HG02973 (cell line): ENCODE results near the gene ETFA.

Source experiments
- ATAC-seq: cut with Tn5 transposase; IDR thresholded peaks from one replicate; pipeline ENCODE4 v1.9.1; 2021; ENCODE audit warnings: moderate library complexity; ENCODE audit not compliant: unreplicated experiment

The ETFA gene

DNA sequence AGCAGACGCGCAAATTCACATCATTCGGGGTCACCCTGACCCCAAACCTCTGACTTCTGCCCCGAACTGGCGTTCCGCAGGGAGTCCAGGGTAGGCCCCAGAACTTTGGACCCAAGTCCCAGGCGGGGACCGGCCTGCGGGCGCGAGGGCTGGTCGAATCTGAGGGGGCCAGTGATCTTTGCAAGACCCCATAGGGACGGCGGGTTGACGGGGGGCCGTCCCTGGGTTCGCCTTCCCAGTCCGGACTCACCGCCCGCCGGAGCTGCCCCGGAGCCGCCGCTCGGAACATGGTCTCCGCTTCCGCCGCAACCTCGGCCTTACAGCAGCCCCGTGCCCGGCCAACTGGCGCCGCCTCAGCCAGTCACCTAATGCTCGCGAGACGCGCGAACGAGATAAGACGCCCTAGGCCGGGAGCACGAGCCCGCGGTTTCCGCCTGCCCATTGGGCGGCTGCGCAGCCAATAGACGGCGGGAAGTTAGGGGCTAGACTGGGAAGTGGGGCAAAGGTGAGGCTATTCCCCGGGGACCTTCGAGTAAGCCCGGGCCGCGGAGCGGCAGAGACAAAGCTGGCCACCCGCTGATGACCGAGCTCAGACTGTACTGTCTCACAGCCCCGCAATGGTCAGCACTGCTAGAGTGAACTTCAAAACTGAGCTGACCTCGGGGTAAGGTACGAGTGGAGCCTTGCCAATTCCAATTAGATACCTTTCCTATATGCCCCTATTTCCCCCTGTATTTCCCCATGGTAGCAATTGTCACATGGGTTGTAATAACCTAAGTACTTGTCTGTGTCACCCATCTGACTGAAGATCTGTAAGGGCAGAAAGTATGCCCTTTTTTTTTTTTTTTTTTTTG, at the start of gene ETFA:
Gene ETFA (minus strand): TSS at position 370 of the 854 bp plus-strand sequence. CDS start 81 bp downstream, at position 289.
- ATAC-seq: peak; percentile 96

DNA sequence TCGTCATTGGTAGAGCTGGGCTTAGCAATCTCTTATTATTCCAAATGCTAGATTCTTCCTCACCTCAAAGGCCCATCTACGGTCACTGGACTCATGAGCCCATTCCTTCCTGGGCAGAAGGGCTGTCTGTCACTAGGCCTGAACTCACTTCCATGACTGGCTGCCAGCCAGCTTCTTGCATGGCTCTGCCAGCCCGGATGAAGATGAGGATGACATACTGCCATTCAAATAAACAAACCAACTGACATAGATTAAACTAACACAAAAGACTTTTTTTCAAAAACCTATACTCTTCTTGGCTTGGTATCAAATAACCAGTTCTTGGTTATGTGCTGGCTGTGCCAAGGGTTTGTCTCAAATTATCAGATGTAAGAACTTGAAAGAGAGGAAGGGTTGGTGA, 49.1 kb upstream of the ETFA start:
- ATAC-seq: no peak

- ATAC-seq: no peak
Measured at GRCh38 chr15:76359152-76359551, 47.9 kb upstream of the ETFA start.

DNA sequence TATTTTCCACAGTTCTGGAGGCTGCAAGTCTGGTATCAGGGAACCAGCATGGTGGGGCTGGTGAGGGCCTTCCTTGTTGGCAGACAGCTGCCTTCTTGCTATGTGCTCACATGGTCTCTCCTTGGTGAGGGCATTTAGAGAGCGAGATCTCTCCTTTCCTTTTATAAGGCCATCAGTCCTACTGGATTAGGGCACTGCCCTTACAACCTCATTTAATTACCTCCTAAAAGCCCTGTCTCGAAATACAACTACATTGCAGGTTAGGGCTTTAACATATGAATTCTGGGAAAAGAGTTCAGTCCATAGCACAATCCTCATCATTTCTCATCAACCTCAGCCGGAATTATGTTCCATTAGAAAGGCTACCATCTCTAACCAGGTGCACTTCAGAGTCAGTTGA, 47.2 kb upstream of the ETFA start:
- ATAC-seq: no peak

- no peak for ATAC-seq
Measured at GRCh38 chr15:76354823-76355440, 43.7 kb upstream of the ETFA start.

GRCh38 chr15:76353903-76354302, 42.6 kb upstream of the ETFA start:
- no peak for ATAC-seq

GRCh38 chr15:76353023-76353577, 41.8 kb upstream of the ETFA start:
- ATAC-seq: no peak

- no peak for ATAC-seq
Measured at GRCh38 chr15:76349301-76350070, 38.2 kb upstream of the ETFA start.

- no peak for ATAC-seq
Measured at GRCh38 chr15:76347482-76348055, 36.3 kb upstream of the ETFA start.

DNA sequence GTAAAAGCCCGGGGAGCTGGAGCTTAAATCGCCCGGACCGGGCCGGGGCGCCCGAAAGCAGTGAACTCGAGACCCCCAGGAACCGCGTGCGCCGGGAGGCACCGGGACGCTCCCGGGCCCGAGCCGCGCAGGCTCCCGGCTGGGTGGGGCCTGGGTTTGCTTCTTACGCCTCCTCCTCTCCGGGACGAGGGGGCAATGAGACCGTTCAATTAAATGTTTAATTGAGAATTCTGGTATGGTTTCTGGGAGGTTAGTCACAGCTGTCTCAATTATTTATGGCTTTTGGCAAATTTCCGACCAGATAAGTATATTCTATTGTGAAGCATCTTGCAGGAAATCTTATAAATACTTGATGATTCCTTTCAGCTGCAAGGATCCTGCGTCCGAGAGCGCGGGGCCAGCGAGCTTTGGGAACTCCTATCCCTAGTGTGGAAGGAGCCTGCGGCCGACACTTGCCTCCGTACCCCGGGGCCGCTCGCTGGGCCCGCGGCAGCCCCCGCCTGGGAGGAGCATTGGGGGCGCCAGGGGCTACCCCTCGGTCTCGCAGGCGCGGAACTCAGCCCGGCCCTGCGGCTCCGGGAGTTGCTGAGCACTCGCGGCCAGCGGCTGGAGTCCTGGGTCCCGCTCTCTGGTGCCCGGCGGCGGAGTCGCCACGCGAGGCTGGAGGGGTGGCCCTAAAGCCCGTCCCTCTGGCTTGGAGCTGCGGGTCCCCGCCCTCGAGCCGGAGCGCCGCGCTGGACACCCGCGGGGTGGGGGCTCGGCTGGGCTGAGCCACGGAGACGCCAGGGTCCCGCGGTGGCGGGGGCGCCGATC, 35.6 kb upstream of the ETFA start:
- ATAC-seq: no peak

DNA sequence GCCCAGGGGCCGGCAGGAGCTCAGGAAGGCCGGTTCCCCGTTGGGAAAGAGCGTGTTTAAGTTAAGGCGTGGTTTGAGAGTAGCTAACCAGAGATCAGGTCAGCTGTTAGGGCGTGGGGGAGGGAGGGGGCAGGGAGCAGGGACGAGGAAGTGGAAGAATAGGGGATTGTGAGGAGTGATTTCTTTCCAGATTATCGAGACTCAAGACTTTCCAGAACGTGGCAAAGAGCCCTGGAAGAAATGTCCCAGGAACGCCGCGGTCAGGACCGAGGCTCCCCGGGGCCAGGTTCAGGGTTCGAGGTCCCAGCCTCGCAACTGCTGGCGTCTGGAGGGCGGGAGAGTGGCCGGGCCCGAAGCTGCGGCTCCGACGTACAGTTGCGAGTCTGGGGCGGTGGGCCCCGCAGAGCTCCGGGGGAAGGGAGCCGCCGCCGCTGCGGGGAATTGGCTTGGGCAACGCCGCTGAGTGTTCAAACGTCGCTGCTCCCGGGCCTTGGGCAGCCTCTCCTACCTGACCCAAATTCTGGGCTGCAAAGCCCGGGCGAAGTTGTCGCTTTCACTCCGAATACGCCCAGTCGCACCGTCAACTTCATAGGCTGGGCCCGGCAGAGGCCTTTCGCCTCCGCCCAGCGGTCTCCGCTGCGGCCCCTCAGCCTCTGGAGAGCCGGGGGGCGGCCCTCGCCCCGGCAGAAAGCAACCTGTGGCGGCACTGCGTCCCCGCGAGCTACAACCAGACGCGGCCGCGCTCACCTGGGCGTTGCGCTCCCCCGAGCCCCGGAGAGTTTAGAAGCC, 34.8 kb upstream of the ETFA start:
- ATAC-seq: no peak

DNA sequence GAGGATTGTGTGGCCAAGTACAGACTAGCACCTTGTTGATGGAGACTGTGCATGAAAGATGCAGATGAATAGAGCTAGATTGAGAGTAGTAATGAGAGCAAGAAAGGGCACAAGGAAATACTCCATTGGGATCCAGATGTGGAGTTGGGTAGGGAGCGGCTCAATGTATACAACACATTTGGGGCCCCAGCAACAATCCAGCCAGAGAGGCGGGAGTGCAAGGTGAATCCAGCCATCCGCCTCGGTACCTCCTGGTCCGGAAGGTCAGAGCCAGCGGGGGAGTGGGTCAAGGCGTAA, 34.3 kb upstream of the ETFA start:
- no peak for ATAC-seq

GRCh38 chr15:76344893-76345582, 33.8 kb upstream of the ETFA start:
- no peak for ATAC-seq

DNA sequence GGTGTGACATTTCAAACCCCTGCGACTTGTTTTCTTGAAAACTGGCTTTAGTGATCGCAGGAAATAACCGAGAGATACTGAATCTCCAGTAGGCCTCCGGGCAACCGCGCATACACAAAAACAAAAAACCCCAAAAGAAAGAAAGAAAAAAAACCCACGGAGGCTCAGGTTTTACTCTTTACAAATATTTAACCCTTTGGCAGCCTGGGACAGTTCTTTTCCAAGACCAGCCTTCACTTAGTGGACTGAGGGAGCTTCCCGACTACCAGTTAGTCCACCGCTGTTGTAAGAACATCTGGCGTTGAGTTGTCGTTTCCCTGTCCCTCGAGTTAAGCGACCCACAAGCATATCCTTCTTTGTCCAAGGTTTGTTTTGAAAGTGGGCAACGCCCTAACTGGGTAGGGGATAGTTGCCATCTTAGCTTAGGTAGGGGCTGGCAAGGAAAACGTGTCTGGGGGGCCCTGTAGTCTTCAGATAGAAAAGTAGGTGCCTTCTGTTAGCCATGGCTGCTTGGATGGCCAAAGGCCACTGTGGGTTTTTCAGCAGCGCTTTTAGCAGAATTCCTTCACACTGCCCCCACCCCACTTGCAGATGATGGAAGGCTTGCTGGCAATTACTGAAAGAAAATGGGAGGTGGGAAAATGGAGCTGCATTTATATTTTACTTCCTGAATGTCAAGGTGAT, 32.2 kb upstream of the ETFA start:
- no peak for ATAC-seq

DNA sequence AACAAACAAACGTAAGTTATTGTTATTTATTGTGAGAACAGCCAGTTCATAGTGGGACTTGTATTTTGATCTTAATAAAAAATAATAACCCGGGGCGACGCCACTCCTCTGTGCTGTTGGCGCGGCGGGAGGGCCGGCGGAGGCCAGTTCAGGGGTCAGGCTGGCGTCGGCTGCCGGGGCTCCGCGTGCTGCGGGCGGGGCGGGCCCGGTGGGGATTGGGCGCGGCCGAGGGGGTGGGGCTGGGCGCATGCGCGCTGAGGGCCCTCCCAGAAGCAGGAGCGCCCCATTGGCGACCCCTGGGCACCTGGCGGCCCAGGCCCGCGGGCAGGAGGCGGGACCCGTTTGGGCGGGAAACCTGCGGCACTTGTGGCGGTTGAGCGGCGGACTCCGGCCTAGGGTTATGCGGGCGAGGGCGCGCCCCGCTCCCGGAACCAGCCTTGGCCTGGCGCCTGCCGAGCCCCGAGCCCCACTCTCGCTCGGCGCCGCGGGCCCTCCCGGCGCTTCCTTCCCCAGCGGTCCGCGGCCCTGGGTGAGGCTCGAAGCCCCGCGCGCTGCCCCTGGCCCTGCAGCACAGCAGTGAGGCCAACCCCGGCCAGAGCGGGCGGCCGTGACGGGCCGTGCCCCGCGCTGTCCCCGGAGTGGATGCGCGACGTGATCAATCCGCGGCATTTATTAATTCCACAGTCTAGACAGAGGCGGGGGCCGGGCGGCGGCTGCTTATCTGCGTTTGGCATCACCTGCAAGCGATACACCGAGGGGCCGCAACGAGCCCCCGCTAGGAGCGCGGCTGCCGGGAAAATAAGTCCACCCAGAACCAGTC, 31.3 kb upstream of the ETFA start:
- ATAC-seq: no peak

- no peak for ATAC-seq
Measured at GRCh38 chr15:76342058-76342381, 30.8 kb upstream of the ETFA start.

GRCh38 chr15:76341366-76342057, 30.2 kb upstream of the ETFA start:
- ATAC-seq: no peak
